Body of pancreas (tissue), 4 donors: ENCODE data around the gene NRXN2. TPM values are rescaled to one million over a fixed set of nuclear protein-coding genes. Genes with fewer than 3 reads are reported as not detected.

Experiments
- ATAC-seq: fragments of 150-250 bp; one replicate; pipeline ENCODE4 v1.9.1; 2016
- DNase-seq, 4 donors: peaks; one replicate each; pipeline ENCODE4 v3.0.0-alpha.2; 2019
- H3K27ac ChIP-seq, 4 donors: fragments of 200-600 bp; sonication (generic); 1 replicate in 3 of 4; 2 replicates in 1 of 4; pipeline versions ENCODE4 v1.5.1 to v1.6.1; 2016 to 2019; ENCODE audit warnings: mild to moderate bottlenecking in 1 of 4, mixed read lengths in 1 of 4, moderate library complexity in 1 of 4
- H3K27me3 ChIP-seq, 2 donors: fragments of 200-600 bp; sonication (generic); one replicate each; pipeline ENCODE4 v1.6.0; 2016; ENCODE audit warnings: mild to moderate bottlenecking in 1 of 2
- H3K36me3 ChIP-seq, 2 donors: fragments of 200-600 bp; sonication (generic); replicated peaks in 1 of 2; 2 replicates each; pipeline ENCODE4 v1.5.1; 2016; ENCODE audit warnings: low read depth in 2 of 2; ENCODE audit not compliant: insufficient read depth in 1 of 2
- H3K4me1 ChIP-seq: fragments of 200-600 bp; sonication (generic); one replicate; pipeline ENCODE4 v1.6.0; 2016
- H3K4me3 ChIP-seq, 2 donors: fragments of 200-600 bp; sonication (generic); 1 replicate in 1 of 2; 2 replicates in 1 of 2; pipeline ENCODE4 v1.5.1; 2016 to 2019
- H3K9me3 ChIP-seq, 3 donors: fragments of 200-600 bp; sonication (generic); 1 replicate in 2 of 3; 2 replicates in 1 of 3; pipeline ENCODE4 v1.5.1; 2016
- CTCF ChIP-seq, 7 experiments: fragments of 450-650 bp in 4 of 7; fragments of 200-600 bp in 3 of 7; sonication (generic) in 3 of 7; IDR thresholded peaks; one replicate each; pipeline ENCODE4 v1.5.1; 2016 to 2019; ENCODE audit warnings: antibody characterized with exemption in 7 of 7
- POLR2A ChIP-seq, 3 donors: fragments of 450-650 bp; IDR thresholded peaks; one replicate each; pipeline ENCODE4 v1.6.1; 2016; ENCODE audit warnings: antibody characterized with exemption in 3 of 3, mild to moderate bottlenecking in 2 of 3
- WGBS, 2 donors: methylation state at CpG; one replicate each; pipeline ENCODE4 v1.1.5; 2017; 5-methylcytosine and 5-hydroxymethylcytosine counted together
- intact Hi-C: fragments of 100-400 bp; cut with DNase I; formaldehyde crosslinking; loops from one replicate; pipeline ENCODE4 v1.15.1; 2023
- total RNA-seq, 2 donors: library from RNA; depleted of rRNA; stranded (reverse); fragments of >200 nt; gene quantifications; one replicate each; pipeline ENCODE4 v1.1.0, GENCODE V29; 2016

The NRXN2 gene
- total RNA-seq, 2 donors from 2014 or later, result 1.3 to 4.9 TPM

GRCh38 chr11:64728757-64729365, 5.9 kb upstream of the NRXN2 start:
- H3K27ac ChIP-seq, result no peak overlapping the region
- ATAC-seq, result no peak
- no peak overlapping the region for H3K4me3 ChIP-seq
- H3K9me3 ChIP-seq, result no peaks in the 10 kb centered on the region
- TF ChIP-seq POLR2A (IDR thresholded peaks at IDR 0.05), result no peak
- no peak for TF ChIP-seq CTCF (IDR thresholded peaks at IDR 0.05)
- 75 to 87% methylated on average over 8 to 11 of the region's 11 CpGs for WGBS, 2 donors
- no peaks in the 10 kb centered on the region for H3K36me3 ChIP-seq
- DNase-seq, result no peak
- intact Hi-C loops, result no loop called here
- H3K27me3 ChIP-seq, result no peaks in the 10 kb centered on the region
- no peaks in the 10 kb centered on the region for H3K4me1 ChIP-seq

- H3K36me3 ChIP-seq, result no peaks in the 10 kb centered on the region
- no peak for ATAC-seq
- no peak overlapping the region for H3K27ac ChIP-seq
Measured at GRCh38 chr11:64726867-64727530, 4.0 kb upstream of the NRXN2 start.

GRCh38 chr11:64726211-64726641, 3.2 kb upstream of the NRXN2 start:
- H3K4me1 ChIP-seq, result peaks cover 7% of the 10 kb centered on the region
- ATAC-seq (no peak), DNase-seq (no peak)
- no peak overlapping the region for H3K27ac ChIP-seq
- no peak overlapping the region for H3K4me3 ChIP-seq
- no peaks in the 10 kb centered on the region for H3K36me3 ChIP-seq
- TF ChIP-seq POLR2A (IDR thresholded peaks at IDR 0.05), result no peak
- no peak for TF ChIP-seq CTCF (IDR thresholded peaks at IDR 0.05)
- WGBS, 2 donors, result 20 to 41% methylated on average over 2 to 9 of the region's 9 CpGs
- no peaks in the 10 kb centered on the region for H3K9me3 ChIP-seq
- intact Hi-C loops, result no loop called here
- H3K27me3 ChIP-seq, result peaks cover 0 to 3% of the 10 kb centered on the region in 2 donors

More at GRCh38 chr11:64726867-64727530, 4.0 kb upstream of the NRXN2 start:
- Histone ChIP-seq H3K4me3 (no peak overlapping the region), H3K27me3 (peaks cover 0 to under 1% of the 10 kb centered on the region in 2 donors), H3K4me1 (peaks cover 7% of the 10 kb centered on the region), H3K9me3 (no peaks in the 10 kb centered on the region)
- intact Hi-C loops, result no loop called here
- TF ChIP-seq POLR2A (IDR thresholded peaks at IDR 0.05), result no peak
- no peak for TF ChIP-seq CTCF (IDR thresholded peaks at IDR 0.05)
- no peak for DNase-seq
- WGBS, 2 donors, result 46 to 56% methylated on average over 7 of the region's 7 CpGs

- H3K4me3 ChIP-seq, result no peak overlapping the region
- no peak for DNase-seq
- no peak overlapping the region for H3K27ac ChIP-seq
- no peaks in the 10 kb centered on the region for H3K36me3 ChIP-seq
- H3K9me3 ChIP-seq, result no peaks in the 10 kb centered on the region
- no peak for ATAC-seq
- 65 to 77% methylated on average over 7 of the region's 7 CpGs for WGBS, 2 donors
- intact Hi-C loops, result no loop called here
- H3K27me3 ChIP-seq, result peaks cover 0 to 3% of the 10 kb centered on the region in 2 donors
- TF ChIP-seq CTCF (IDR thresholded peaks at IDR 0.05) (no peak), POLR2A (IDR thresholded peaks at IDR 0.05) (no peak)
- peaks cover 7% of the 10 kb centered on the region for H3K4me1 ChIP-seq
Measured at GRCh38 chr11:64724863-64725532, 2.0 kb upstream of the NRXN2 start.
